ENCODE measurements around the gene BEX3. TPM values are rescaled to one million over a fixed set of nuclear protein-coding genes. Genes with fewer than 3 reads are reported as not detected.
A peak's percentile ranks its signal among the peaks of the same experiment; 100 is the strongest.
"Not testable (repeated sequence)": the region's sequence is repeated elsewhere in the genome, so short reads cannot be mapped to it uniquely, and the experiment has no call there.

The BEX3 gene
- total RNA-seq, 1 donor from 2014 or later: 2.2 TPM

GRCh38 chrX:103393487-103393886, 17.1 kb downstream of the BEX3 start:
- DNase-seq (ENCODE audit: low spot score): no peak
- Mint-ChIP-seq H3K27me3 (ENCODE audit: insufficient read depth) (peaks cover 5% of the 10 kb centered on the region), H3K9me3 (no peaks in the 10 kb centered on the region), H3K36me3 (ENCODE audit: low read depth) (no peaks in the 10 kb centered on the region), H3K4me3 (no peak overlapping the region), H3K27ac (no peak overlapping the region), H3K4me1 (ENCODE audit: low read depth) (no peaks in the 10 kb centered on the region)
- intact Hi-C loops (cut with micrococcal nuclease): no loop called here

- H3K4me1 Mint-ChIP-seq (ENCODE audit: low read depth): no peaks in the 10 kb centered on the region
- H3K27ac Mint-ChIP-seq: no peak overlapping the region
- H3K9me3 Mint-ChIP-seq: no peaks in the 10 kb centered on the region
- intact Hi-C loops (cut with micrococcal nuclease): no loop called here
- no peak for DNase-seq (ENCODE audit: low spot score)
- H3K36me3 Mint-ChIP-seq (ENCODE audit: low read depth): no peaks in the 10 kb centered on the region
- no peaks in the 10 kb centered on the region for H3K27me3 Mint-ChIP-seq (ENCODE audit: insufficient read depth)
- no peak overlapping the region for H3K4me3 Mint-ChIP-seq
Measured at GRCh38 chrX:103396186-103396585, 19.8 kb downstream of the BEX3 start.

GRCh38 chrX:103396660-103397059, 20.3 kb downstream of the BEX3 start:
- H3K4me1 Mint-ChIP-seq (ENCODE audit: low read depth): no peaks in the 10 kb centered on the region
- no peaks in the 10 kb centered on the region for H3K36me3 Mint-ChIP-seq (ENCODE audit: low read depth)
- intact Hi-C loops (cut with micrococcal nuclease): no loop called here
- no peak overlapping the region for H3K27ac Mint-ChIP-seq
- no peak overlapping the region for H3K4me3 Mint-ChIP-seq
- H3K9me3 Mint-ChIP-seq: no peaks in the 10 kb centered on the region
- H3K27me3 Mint-ChIP-seq (ENCODE audit: insufficient read depth): no peaks in the 10 kb centered on the region
- no peak for DNase-seq (ENCODE audit: low spot score)

GRCh38 chrX:103397707-103398106, 21.4 kb downstream of the BEX3 start:
- Mint-ChIP-seq H3K4me3 (no peak overlapping the region), H3K4me1 (ENCODE audit: low read depth) (no peaks in the 10 kb centered on the region), H3K27me3 (ENCODE audit: insufficient read depth) (no peaks in the 10 kb centered on the region), H3K36me3 (ENCODE audit: low read depth) (no peaks in the 10 kb centered on the region), H3K9me3 (no peaks in the 10 kb centered on the region), H3K27ac (no peak overlapping the region)
- intact Hi-C loops (cut with micrococcal nuclease): no loop called here
- no peak for DNase-seq (ENCODE audit: low spot score)

- DNase-seq (ENCODE audit: low spot score): no peak
- Mint-ChIP-seq H3K27me3 (ENCODE audit: insufficient read depth) (no peaks in the 10 kb centered on the region), H3K4me3 (no peak overlapping the region), H3K9me3 (no peaks in the 10 kb centered on the region), H3K4me1 (ENCODE audit: low read depth) (no peaks in the 10 kb centered on the region), H3K27ac (no peak overlapping the region), H3K36me3 (ENCODE audit: low read depth) (no peaks in the 10 kb centered on the region)
- intact Hi-C loops (cut with micrococcal nuclease): no loop called here
Measured at GRCh38 chrX:103398421-103398864, 22.1 kb downstream of the BEX3 start.

- Mint-ChIP-seq H3K9me3 (no peaks in the 10 kb centered on the region), H3K27ac (no peak overlapping the region), H3K27me3 (ENCODE audit: insufficient read depth) (peaks cover 4% of the 10 kb centered on the region), H3K4me1 (ENCODE audit: low read depth) (peaks cover 7% of the 10 kb centered on the region), H3K4me3 (no peak overlapping the region), H3K36me3 (ENCODE audit: low read depth) (no peaks in the 10 kb centered on the region)
- DNase-seq (ENCODE audit: low spot score): no peak
- intact Hi-C loops (cut with micrococcal nuclease): no loop called here
Measured at GRCh38 chrX:103399744-103400143, 23.4 kb downstream of the BEX3 start.

GRCh38 chrX:103400931-103401330, 24.6 kb downstream of the BEX3 start:
- no peak overlapping the region for H3K27ac Mint-ChIP-seq
- H3K4me3 Mint-ChIP-seq: no peak overlapping the region
- H3K27me3 Mint-ChIP-seq (ENCODE audit: insufficient read depth): peaks cover 4% of the 10 kb centered on the region
- DNase-seq (ENCODE audit: low spot score): no peak
- no peaks in the 10 kb centered on the region for H3K9me3 Mint-ChIP-seq
- intact Hi-C loops (cut with micrococcal nuclease): no loop called here
- peaks cover 8% of the 10 kb centered on the region for H3K4me1 Mint-ChIP-seq (ENCODE audit: low read depth)
- no peaks in the 10 kb centered on the region for H3K36me3 Mint-ChIP-seq (ENCODE audit: low read depth)

- H3K4me1 Mint-ChIP-seq (ENCODE audit: low read depth): peaks cover 8% of the 10 kb centered on the region
Measured at GRCh38 chrX:103404231-103405008, 28.1 kb downstream of the BEX3 start.

GRCh38 chrX:103405009-103405333, 28.6 kb downstream of the BEX3 start:
- intact Hi-C loops (cut with micrococcal nuclease): no loop called here
- no peak for DNase-seq (ENCODE audit: low spot score)
- peak overlapping the region; percentile 86 for H3K4me3 Mint-ChIP-seq

More at GRCh38 chrX:103404231-103405008, 28.1 kb downstream of the BEX3 start:
- Mint-ChIP-seq H3K27ac (peak overlapping the region; percentile 78), H3K4me3 (peak overlapping the region; percentile 86), H3K36me3 (ENCODE audit: low read depth) (no peaks in the 10 kb centered on the region), H3K9me3 (no peaks in the 10 kb centered on the region), H3K27me3 (ENCODE audit: insufficient read depth) (peaks cover 4% of the 10 kb centered on the region)
- peak; percentile 19 for DNase-seq (ENCODE audit: low spot score)
- intact Hi-C loops (cut with micrococcal nuclease): no loop called here

GRCh38 chrX:103406256-103406655, 29.9 kb downstream of the BEX3 start:
- intact Hi-C loops (cut with micrococcal nuclease): no loop called here
- H3K27me3 Mint-ChIP-seq (ENCODE audit: insufficient read depth): peaks cover 4% of the 10 kb centered on the region

More at GRCh38 chrX:103405009-103405333, 28.6 kb downstream of the BEX3 start:
- peaks cover 8% of the 10 kb centered on the region for H3K4me1 Mint-ChIP-seq (ENCODE audit: low read depth)
- H3K27ac Mint-ChIP-seq: no peak overlapping the region
- H3K27me3 Mint-ChIP-seq (ENCODE audit: insufficient read depth): peaks cover 4% of the 10 kb centered on the region
- H3K9me3 Mint-ChIP-seq: no peaks in the 10 kb centered on the region
- no peaks in the 10 kb centered on the region for H3K36me3 Mint-ChIP-seq (ENCODE audit: low read depth)

GRCh38 chrX:103407776-103408175, 31.4 kb downstream of the BEX3 start:
- no peak overlapping the region for H3K4me3 Mint-ChIP-seq
- no peak overlapping the region for H3K27ac Mint-ChIP-seq
- peaks cover 4% of the 10 kb centered on the region for H3K27me3 Mint-ChIP-seq (ENCODE audit: insufficient read depth)
- no peaks in the 10 kb centered on the region for H3K36me3 Mint-ChIP-seq (ENCODE audit: low read depth)
- no peaks in the 10 kb centered on the region for H3K9me3 Mint-ChIP-seq
- DNase-seq (ENCODE audit: low spot score): no peak
- peaks cover 8% of the 10 kb centered on the region for H3K4me1 Mint-ChIP-seq (ENCODE audit: low read depth)
- intact Hi-C loops (cut with micrococcal nuclease): no loop called here

More at GRCh38 chrX:103406256-103406655, 29.9 kb downstream of the BEX3 start:
- Mint-ChIP-seq H3K4me3 (no peak overlapping the region), H3K36me3 (ENCODE audit: low read depth) (no peaks in the 10 kb centered on the region), H3K4me1 (ENCODE audit: low read depth) (peaks cover 8% of the 10 kb centered on the region), H3K27ac (no peak overlapping the region), H3K9me3 (no peaks in the 10 kb centered on the region)
- DNase-seq (ENCODE audit: low spot score): no peak

GRCh38 chrX:103411721-103412120, 35.4 kb downstream of the BEX3 start:
- DNase-seq (ENCODE audit: low spot score); H3K4me1 Mint-ChIP-seq (ENCODE audit: low read depth); H3K4me3 Mint-ChIP-seq; H3K27me3 Mint-ChIP-seq (ENCODE audit: insufficient read depth); intact Hi-C loops (cut with micrococcal nuclease); H3K9me3 Mint-ChIP-seq; H3K36me3 Mint-ChIP-seq (ENCODE audit: low read depth); H3K27ac Mint-ChIP-seq: not testable (repeated sequence)

GRCh38 chrX:103413705-103414387, 37.5 kb downstream of the BEX3 start:
- Mint-ChIP-seq H3K9me3 (no peaks in the 10 kb centered on the region), H3K27me3 (ENCODE audit: insufficient read depth) (no peaks in the 10 kb centered on the region), H3K27ac (no peak overlapping the region), H3K4me3 (no peak overlapping the region), H3K36me3 (ENCODE audit: low read depth) (no peaks in the 10 kb centered on the region), H3K4me1 (ENCODE audit: low read depth) (no peaks in the 10 kb centered on the region)
- no peak for DNase-seq (ENCODE audit: low spot score)
- intact Hi-C loops (cut with micrococcal nuclease): no loop called here
